Mucosa of rectum (tissue), 2 donors: ENCODE measurements around the gene HIRA.

Source experiments
- H3K27ac ChIP-seq, 2 donors: one replicate each; pipeline ENCODE4 v1.7.0; 2013; ENCODE audit warnings: inconsistent platforms in 2 of 2, low read depth in 2 of 2, low read length in 2 of 2
- H3K27me3 ChIP-seq, 2 donors: one replicate each; pipeline ENCODE4 v1.7.0; 2013; ENCODE audit warnings: low read length in 2 of 2; ENCODE audit not compliant: control insufficient read depth in 2 of 2, insufficient read depth in 2 of 2
- H3K36me3 ChIP-seq, 2 donors: one replicate each; pipeline ENCODE4 v1.7.0; 2013; ENCODE audit warnings: low read length in 2 of 2; ENCODE audit not compliant: control insufficient read depth in 2 of 2, insufficient read depth in 2 of 2
- H3K4me1 ChIP-seq, 2 donors: one replicate each; pipeline ENCODE4 v1.7.0; 2013; ENCODE audit warnings: low read length in 2 of 2, mild to moderate bottlenecking in 1 of 2; ENCODE audit not compliant: control insufficient read depth in 2 of 2, insufficient read depth in 2 of 2
- H3K4me3 ChIP-seq, 2 donors: one replicate each; pipeline ENCODE4 v1.7.0; 2013; ENCODE audit warnings: low read length in 2 of 2
- H3K9ac ChIP-seq, 2 donors: one replicate each; pipeline ENCODE4 v1.7.0; 2013; ENCODE audit warnings: low read length in 2 of 2, low read depth in 1 of 2, mild to moderate bottlenecking in 1 of 2
- H3K9me3 ChIP-seq, 2 donors: one replicate each; pipeline ENCODE4 v1.7.0; 2013; ENCODE audit warnings: low read length in 2 of 2; ENCODE audit not compliant: control insufficient read depth in 2 of 2
- donor health status: healthy.
- donor health status: Normal muscosa, but diverticular disease.

Gene HIRA

GRCh38 chr22:19430890-19431541 is 517 bp downstream of the HIRA start:
- H3K27me3 ChIP-seq: no peaks in the 10 kb centered on the region
- no peaks in the 10 kb centered on the region for H3K9me3 ChIP-seq
- H3K36me3 ChIP-seq: peaks cover 11 to 13% of the 10 kb centered on the region in 2 donors
- H3K27ac ChIP-seq: peak overlapping the region; percentile 56 to 72
- H3K4me1 ChIP-seq: peaks cover 16 to 23% of the 10 kb centered on the region in 2 donors
- H3K9ac ChIP-seq: peak overlapping the region; percentile 68 to 76
- H3K4me3 ChIP-seq: peak overlapping the region; percentile 80 to 88

- Histone ChIP-seq H3K9me3 (no peaks in the 10 kb centered on the region), H3K27me3 (no peaks in the 10 kb centered on the region), H3K4me1 (peaks cover 16 to 23% of the 10 kb centered on the region in 2 donors), H3K4me3 (peak overlapping the region; percentile 80 to 88), H3K36me3 (peaks cover 4 to 8% of the 10 kb centered on the region in 2 donors), H3K9ac (peak overlapping the region; percentile 68 to 76), H3K27ac (peak overlapping the region; percentile 56 to 72)
Observed at GRCh38 chr22:19429950-19430889, 1.3 kb downstream of the HIRA start.

- no peaks in the 10 kb centered on the region for H3K4me1 ChIP-seq
- H3K4me3 ChIP-seq: no peak overlapping the region
- H3K27ac ChIP-seq: no peak overlapping the region
Observed at GRCh38 chr22:19424186-19424500, 7.4 kb downstream of the HIRA start.

GRCh38 chr22:19422440-19423301 is 8.9 kb downstream of the HIRA start:
- H3K4me1 ChIP-seq: no peaks in the 10 kb centered on the region
- H3K9ac ChIP-seq: no peak overlapping the region
- H3K27me3 ChIP-seq: no peaks in the 10 kb centered on the region
- peaks cover 0 to 6% of the 10 kb centered on the region in 2 donors for H3K36me3 ChIP-seq
- H3K27ac ChIP-seq: no peak overlapping the region
- H3K4me3 ChIP-seq: no peak overlapping the region
- no peaks in the 10 kb centered on the region for H3K9me3 ChIP-seq

More at GRCh38 chr22:19424186-19424500, 7.4 kb downstream of the HIRA start:
- H3K9me3 ChIP-seq: no peaks in the 10 kb centered on the region
- no peak overlapping the region for H3K9ac ChIP-seq
- no peaks in the 10 kb centered on the region for H3K27me3 ChIP-seq
- H3K36me3 ChIP-seq: peaks cover 0 to 6% of the 10 kb centered on the region in 2 donors

GRCh38 chr22:19420321-19420720 is 11.2 kb downstream of the HIRA start:
- Histone ChIP-seq H3K4me1 (no peaks in the 10 kb centered on the region), H3K27ac (peak overlapping the region in 1 of 2 donors; percentile 46), H3K4me3 (no peak overlapping the region), H3K9ac (no peak overlapping the region), H3K36me3 (peaks cover 0 to 6% of the 10 kb centered on the region in 2 donors), H3K9me3 (no peaks in the 10 kb centered on the region), H3K27me3 (no peaks in the 10 kb centered on the region)

GRCh38 chr22:19419464-19420178 is 11.9 kb downstream of the HIRA start:
- Histone ChIP-seq H3K9ac (no peak overlapping the region), H3K27ac (peak overlapping the region in 1 of 2 donors; percentile 46), H3K4me1 (no peaks in the 10 kb centered on the region), H3K27me3 (no peaks in the 10 kb centered on the region), H3K36me3 (peaks cover 0 to under 1% of the 10 kb centered on the region in 2 donors), H3K4me3 (no peak overlapping the region), H3K9me3 (no peaks in the 10 kb centered on the region)

GRCh38 chr22:19419086-19419463 is 12.5 kb downstream of the HIRA start:
- Histone ChIP-seq H3K27me3 (no peaks in the 10 kb centered on the region), H3K4me1 (no peaks in the 10 kb centered on the region), H3K27ac (peak overlapping the region in 1 of 2 donors; percentile 43)

GRCh38 chr22:19412923-19413322 is 18.6 kb downstream of the HIRA start:
- no peaks in the 10 kb centered on the region for H3K9me3 ChIP-seq
- H3K4me1 ChIP-seq: no peaks in the 10 kb centered on the region
- H3K27me3 ChIP-seq: no peaks in the 10 kb centered on the region
- H3K9ac ChIP-seq: no peak overlapping the region
- no peak overlapping the region for H3K4me3 ChIP-seq
- H3K36me3 ChIP-seq: peaks cover 14 to 24% of the 10 kb centered on the region in 2 donors
- H3K27ac ChIP-seq: no peak overlapping the region

More at GRCh38 chr22:19419086-19419463, 12.5 kb downstream of the HIRA start:
- Histone ChIP-seq H3K4me3 (no peak overlapping the region), H3K36me3 (no peaks in the 10 kb centered on the region), H3K9ac (no peak overlapping the region), H3K9me3 (no peaks in the 10 kb centered on the region)

- Histone ChIP-seq H3K27me3 (no peaks in the 10 kb centered on the region), H3K4me1 (no peaks in the 10 kb centered on the region), H3K27ac (no peak overlapping the region), H3K36me3 (peaks cover 18 to 27% of the 10 kb centered on the region in 2 donors), H3K4me3 (no peak overlapping the region), H3K9me3 (no peaks in the 10 kb centered on the region), H3K9ac (no peak overlapping the region)
Observed at GRCh38 chr22:19412478-19412877, 19.1 kb downstream of the HIRA start.
